Measurements from ENCODE around the gene KRT80.

Gene KRT80

DNA sequence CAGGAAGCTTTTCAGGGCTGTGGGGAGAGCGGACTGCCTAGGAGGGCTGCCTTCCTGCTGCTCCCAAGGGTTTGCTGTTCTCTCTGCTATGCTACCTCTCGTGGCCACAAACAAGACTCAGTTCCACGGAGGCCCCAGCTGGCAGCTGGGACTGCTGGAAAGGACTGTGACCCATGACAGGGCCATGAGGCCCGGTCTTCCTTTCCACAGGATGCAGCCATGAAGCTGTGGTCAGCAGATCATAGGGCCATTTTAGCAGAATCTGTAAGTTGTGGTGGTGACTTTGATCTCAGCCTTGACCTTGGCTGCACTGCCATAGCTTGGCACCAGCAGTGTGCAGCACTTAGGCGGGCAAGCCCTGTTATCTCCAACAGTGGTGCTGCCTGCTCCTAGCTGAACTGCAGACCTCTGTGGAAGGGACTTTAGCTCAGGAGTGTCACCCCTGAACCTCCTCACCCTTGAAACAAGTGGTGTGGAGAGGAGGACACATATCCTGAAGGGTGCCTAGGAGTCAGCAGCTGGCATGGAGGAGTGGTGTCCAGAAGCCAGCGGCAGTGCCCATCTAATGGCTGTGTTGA is 12.3 kb downstream of the KRT80 start:
- DNase-seq (ENCODE audit: low read depth) = no peak

GRCh38 chr12:52178984-52179383 is 12.8 kb downstream of the KRT80 start:
- no peak for DNase-seq (ENCODE audit: low read depth)

- no peak for DNase-seq (ENCODE audit: low read depth)
Observed at GRCh38 chr12:52178443-52178842, 13.4 kb downstream of the KRT80 start.

DNA sequence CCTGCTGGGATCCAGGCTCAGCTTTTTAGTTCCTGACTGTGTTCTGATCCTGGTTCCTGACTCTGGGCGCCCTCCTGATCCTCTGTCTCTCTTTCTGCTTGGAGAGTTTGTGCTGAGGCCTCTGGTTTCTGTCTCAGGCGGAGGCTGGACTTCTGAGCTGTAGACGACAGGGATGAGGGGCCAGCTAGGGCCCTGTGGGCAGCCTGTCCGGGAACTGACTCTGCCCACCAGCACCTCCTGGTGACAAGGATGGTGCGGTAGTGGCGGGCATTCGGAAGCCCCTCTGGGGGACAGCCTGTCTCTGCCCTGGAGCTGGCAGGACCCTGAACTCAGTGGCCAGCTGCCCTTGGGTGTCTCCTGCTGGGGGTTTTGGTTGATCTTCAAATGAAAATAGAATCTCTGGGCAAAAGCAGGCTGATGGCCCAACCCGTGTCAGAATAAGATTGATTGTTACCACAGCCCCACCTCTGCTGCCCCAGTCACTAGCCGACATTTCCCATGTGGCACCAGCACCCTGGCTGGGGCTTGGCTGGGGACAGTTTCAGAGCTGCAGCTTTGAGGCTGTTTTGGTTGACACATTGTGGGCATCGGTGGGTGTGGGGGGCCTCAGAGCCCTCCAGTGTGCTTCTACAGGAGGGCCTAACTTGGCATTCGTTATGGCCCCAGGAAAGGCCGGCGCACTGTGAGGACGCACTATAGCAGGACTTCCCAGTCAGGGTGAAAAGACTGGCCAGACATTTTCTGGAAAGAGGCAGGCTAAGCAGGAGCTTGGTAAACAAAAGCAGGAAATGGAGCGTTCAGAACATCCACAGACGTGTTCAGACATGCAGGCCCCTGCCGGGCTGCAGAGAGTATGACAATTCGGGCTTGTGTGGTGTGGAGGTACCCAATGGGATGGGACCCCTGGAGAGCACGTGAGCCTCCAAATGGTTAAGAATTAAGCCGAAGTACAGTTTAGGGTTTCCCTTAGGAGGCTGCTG is 16.2 kb downstream of the KRT80 start:
- no peak for DNase-seq (ENCODE audit: low read depth)

GRCh38 chr12:52173526-52173925 is 18.3 kb downstream of the KRT80 start:
- no peak for DNase-seq (ENCODE audit: low read depth)

DNA sequence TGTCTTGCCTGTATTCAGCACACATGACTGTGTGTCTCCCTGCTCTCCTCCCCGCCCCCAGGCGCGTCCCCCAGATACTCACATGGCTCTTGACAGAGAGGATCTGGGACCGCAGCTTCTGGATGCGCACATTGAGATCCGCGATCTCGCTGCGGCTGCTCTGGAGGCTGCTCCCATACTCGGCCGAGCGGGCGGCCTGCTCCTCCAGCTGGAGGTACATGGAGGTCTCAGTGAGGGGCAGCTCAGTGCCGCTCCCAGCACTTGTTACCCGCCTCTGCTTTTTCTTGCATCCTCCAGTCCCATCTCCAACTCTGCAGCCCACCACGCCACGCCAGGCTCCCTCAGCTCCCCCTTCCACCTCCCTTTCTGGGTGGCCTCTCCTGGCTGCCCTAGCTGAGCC is 18.9 kb downstream of the KRT80 start:
- no peak for DNase-seq (ENCODE audit: low read depth)

DNA sequence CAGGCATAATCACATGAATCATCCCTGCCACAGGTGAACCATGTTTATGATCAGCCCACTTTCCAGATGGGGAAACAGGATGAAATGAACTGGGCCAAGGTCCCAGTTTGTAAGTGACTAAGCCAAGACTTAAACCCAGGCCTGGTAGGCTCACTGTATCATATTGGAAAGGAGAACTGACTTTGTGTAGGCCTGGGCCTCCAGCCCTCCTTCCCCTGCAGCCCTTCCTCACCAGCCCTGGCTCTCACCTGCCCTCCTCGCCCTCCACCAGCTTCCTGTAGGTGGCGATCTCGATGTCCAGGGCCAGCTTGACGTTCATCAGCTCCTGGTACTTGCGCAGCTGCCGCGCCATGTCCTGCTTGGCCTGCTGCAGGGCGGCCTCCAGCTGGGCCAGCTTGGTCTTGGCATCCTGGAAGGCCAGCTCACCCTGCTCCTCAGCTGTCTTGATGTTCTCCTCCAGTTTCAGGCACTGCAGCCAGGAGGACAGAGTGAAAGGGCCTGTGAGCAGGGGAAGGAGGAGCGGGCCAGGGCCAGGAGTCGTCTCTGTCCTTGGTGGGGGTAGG is 19.8 kb downstream of the KRT80 start:
- no peak for DNase-seq (ENCODE audit: low read depth)

- DNase-seq (ENCODE audit: low read depth) = no peak
Observed at GRCh38 chr12:52170827-52171226, 21.0 kb downstream of the KRT80 start.

GRCh38 chr12:52169886-52170285 is 21.9 kb downstream of the KRT80 start:
- DNase-seq (ENCODE audit: low read depth) = no peak

GRCh38 chr12:52168019-52168717 is 23.6 kb downstream of the KRT80 start:
- no peak for DNase-seq (ENCODE audit: low read depth)

GRCh38 chr12:52167526-52167925 is 24.3 kb downstream of the KRT80 start:
- no peak for DNase-seq (ENCODE audit: low read depth)

DNA sequence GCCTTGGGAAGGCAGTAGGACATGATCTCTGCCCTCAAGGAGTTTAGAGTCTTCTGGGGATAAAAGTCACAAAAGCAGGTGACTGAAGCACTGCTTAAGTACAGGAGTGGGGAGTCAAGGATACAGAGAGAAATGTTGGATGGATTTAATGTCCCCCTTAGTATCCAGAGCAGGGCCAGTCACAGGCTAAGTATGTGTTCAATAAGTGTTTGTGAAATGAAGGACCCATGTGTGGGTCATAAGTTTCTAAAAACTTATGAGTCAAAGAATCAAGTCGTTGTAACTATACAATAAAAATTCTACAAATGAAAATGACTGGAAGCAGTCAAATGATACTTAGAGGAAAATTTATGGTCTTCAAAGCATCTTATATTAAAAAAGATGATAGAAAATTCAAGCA is 25.1 kb downstream of the KRT80 start:
- DNase-seq (ENCODE audit: low read depth) = no peak

- no peak for DNase-seq (ENCODE audit: low read depth)
Observed at GRCh38 chr12:52165096-52165855, 26.5 kb downstream of the KRT80 start.

DNA sequence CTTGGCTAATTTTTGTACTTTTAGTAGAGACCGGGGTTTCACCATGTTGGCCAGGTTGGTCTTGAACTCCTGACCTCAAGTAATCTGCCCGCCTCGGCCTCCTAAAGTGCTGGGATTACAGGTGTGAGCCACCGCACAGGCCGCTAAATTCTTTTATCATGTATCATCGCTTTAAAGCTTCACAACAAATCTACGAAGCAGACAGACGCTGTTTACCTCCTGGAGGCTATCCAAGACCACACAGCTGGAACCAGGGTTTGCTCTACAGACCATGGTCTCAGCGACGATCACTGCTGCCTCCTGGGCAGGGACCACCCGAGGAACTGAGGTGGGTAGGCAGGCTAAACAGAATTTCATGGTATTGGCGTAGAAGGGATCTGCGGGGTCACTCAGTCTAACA is 27.2 kb downstream of the KRT80 start:
- no peak for DNase-seq (ENCODE audit: low read depth)

- no peak for DNase-seq (ENCODE audit: low read depth)
Observed at GRCh38 chr12:52162981-52163380, 28.8 kb downstream of the KRT80 start.

DNA sequence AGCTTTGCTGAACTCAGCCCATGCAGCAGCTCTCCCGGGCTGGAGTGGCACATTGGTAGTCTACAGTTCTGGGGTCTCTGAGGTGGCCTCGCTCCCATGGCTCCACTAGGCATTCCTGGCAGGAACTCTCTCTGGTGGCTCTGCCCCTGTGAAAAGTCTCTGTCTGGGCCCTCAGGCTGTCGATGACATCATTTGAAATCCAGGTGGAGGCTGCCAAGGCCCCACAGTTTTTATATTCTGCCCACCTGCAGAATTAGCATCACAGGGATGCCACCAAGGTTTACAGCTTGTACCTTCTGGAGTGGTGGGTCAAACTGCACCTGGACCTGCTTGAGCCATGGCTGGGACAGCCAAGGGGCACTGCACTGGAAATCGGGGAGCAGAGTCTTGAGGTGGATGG is 31.6 kb downstream of the KRT80 start:
- no peak for DNase-seq (ENCODE audit: low read depth)

- DNase-seq (ENCODE audit: low read depth) = no peak
Observed at GRCh38 chr12:52157566-52158150, 34.2 kb downstream of the KRT80 start.

- DNase-seq (ENCODE audit: low read depth) = peak; percentile 33
Observed at GRCh38 chr12:52156757-52157565, 34.9 kb downstream of the KRT80 start.

- no peak for DNase-seq (ENCODE audit: low read depth)
Observed at GRCh38 chr12:52156311-52156710, 35.5 kb downstream of the KRT80 start.

- no peak for DNase-seq (ENCODE audit: low read depth)
Observed at GRCh38 chr12:52155048-52155868, 36.6 kb downstream of the KRT80 start.
